ENCODE measurements around the gene GIGYF1. TPM values are rescaled to one million over a fixed set of nuclear protein-coding genes. Genes with fewer than 3 reads are reported as not detected.
"Not testable (repeated sequence)": the region's sequence is repeated elsewhere in the genome, so short reads cannot be mapped to it uniquely, and the experiment has no call there.

The GIGYF1 gene
- total RNA-seq, 2 donors from 2014 or later: 28.5 to 72.1 TPM

DNA sequence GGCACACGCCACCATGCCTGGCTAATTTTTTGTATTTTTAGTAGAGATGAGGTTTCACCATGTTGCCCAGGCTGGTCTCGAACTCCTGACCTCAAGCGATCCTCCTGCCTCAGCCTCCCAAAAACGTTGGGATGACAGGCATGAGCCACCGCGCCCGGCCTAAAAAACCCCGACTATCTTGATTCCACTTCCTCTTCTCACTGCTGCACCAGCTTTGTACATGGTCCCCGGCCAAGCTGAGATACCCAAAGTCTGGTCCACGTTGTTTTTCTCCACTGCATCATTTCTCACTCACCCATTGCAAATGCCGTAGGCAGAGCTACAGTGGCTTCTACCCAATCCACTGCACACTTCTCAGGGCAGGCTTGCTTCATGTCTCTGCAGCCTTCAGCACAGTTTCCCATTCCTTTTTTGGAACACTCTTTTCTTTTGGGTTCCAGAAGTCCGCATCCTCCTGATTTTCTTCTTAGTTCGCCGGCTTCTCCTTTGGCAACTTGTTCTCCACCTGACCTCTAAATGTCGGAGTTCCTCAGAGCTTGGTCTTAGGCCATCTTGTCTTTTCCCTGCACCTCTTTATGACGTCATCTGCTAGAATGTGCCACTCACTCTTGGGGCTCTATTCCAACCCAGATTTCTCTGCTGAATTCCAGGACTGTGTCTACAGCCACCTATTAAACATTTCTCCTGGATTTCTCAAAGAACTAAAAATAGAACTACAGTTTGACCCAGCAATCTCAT is 26.6 kb downstream of the GIGYF1 start:
- H3K9me3 Mint-ChIP-seq: no peaks in the 10 kb centered on the region
- no peaks in the 10 kb centered on the region for H3K36me3 Mint-ChIP-seq
- H3K4me3 Mint-ChIP-seq: no peak overlapping the region
- peaks cover 0 to 8% of the 10 kb centered on the region in 2 donors for H3K27me3 Mint-ChIP-seq
- ATAC-seq: no peak
- H3K27ac Mint-ChIP-seq: no peak overlapping the region
- DNase-seq (ENCODE audit: low spot score): peak; percentile 29
- H3K4me1 Mint-ChIP-seq (ENCODE audit: low read depth in 2 of 2): no peaks in the 10 kb centered on the region

DNA sequence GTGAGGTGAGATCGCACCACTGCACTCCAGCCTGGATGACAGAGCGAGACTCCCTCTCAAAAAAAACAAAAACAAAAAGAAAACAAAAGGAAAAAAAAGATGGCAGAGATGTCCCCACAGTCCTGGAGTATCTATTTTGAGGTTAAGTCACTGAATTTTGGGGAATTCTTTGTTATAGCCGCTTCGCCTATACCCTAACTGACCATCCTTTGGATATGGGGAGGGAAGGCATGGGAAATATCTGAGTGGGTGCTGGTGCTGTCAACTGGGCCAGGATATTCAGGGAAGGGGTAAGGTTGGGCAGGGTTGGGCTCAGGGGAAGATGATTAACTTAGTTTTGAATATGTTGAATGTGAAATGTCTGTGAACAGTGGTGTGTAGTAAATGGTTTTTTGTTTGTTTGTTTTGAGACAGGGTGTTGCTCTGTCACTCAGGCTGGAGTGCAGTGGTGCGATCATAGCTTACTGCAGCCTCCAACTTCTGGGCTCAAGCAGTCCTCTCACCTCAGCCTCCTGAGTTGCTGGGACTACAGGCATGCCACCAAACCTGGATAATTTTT is 28.8 kb downstream of the GIGYF1 start:
- Mint-ChIP-seq H3K4me1 (ENCODE audit: low read depth in 2 of 2) (no peaks in the 10 kb centered on the region), H3K4me3 (no peak overlapping the region), H3K36me3 (no peaks in the 10 kb centered on the region), H3K27me3 (peaks cover 0 to 8% of the 10 kb centered on the region in 2 donors), H3K27ac (no peak overlapping the region), H3K9me3 (no peaks in the 10 kb centered on the region)
- ATAC-seq (no peak), DNase-seq (ENCODE audit: low spot score) (peak; percentile 22)

DNA sequence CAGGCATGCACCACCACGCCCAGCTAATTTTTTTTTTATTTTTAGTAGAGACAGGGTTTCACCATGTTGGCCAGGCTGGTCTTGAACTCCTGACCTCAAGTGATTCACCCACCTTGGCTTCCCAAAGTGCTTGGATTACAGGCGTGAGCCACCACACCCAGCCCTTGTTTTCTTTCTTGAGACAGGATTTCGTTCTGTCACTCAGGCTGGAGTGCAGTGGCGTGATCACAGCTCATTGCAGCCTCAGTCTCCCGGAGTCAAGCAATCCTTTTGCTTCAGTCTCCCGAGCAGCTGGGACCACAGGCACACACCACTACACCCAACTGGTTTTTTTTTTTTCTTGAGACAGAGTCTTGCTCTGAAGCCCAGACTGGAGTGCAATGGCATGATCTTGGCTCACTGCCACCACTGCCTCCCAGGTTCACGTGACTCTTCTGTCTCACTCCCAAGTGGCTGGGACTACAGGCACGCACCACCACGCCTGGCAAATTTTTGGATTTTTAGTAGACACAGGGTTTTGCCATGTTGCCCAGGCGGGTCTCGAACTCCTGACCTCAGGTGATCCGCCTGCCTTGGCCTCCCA is 31.8 kb downstream of the GIGYF1 start:
- H3K27ac Mint-ChIP-seq; ATAC-seq; H3K27me3 Mint-ChIP-seq; H3K4me3 Mint-ChIP-seq; H3K36me3 Mint-ChIP-seq; H3K9me3 Mint-ChIP-seq; H3K4me1 Mint-ChIP-seq (ENCODE audit: low read depth in 2 of 2): not testable (repeated sequence)
- peak; percentile 12 for DNase-seq (ENCODE audit: low spot score)

DNA sequence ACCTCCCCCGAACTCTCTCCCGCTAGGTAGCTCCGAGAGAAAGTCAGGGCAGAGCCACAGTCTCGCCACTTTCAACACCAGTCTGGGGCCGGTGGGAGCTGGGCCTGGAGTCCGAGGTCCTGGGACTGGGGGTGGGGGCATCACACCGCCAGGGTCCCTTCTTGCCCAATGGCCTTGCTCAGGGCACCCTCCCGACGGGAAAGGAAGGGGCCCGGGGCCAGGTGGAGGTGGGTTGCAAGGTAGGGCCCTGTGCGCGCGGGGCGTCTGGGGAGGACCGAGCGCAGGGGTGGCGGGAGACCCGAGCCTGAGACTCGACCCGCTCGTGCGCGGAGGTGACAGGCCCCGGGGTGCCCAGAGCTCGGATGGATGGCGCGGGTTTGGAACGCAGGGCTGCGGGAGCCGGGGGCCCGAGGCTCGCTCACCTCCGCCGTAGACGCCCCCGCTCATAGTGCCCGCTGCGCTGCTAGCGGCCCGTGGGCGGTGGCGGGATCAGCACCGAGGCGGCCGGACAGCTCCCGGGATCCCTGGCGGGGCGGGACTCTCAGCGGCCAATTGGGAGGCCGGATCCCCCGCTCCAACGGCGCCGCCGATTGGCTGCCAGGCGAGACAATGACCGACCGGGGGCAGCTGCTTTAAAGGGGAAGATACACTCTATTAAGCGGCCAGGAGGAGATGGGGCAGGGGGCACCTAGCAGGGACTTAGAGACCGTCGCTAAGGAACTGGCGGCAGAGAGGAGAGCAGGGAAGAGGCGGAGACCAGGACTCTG is 38.0 kb downstream of the GIGYF1 start, which contains the start of gene ACTL6B:
Gene ACTL6B, minus strand, starts transcription at position 541 of the 767 bp plus-strand sequence. Its CDS starts 94 bp downstream, at position 447.
- peaks cover 6 to 10% of the 10 kb centered on the region in 2 donors for H3K4me1 Mint-ChIP-seq (ENCODE audit: low read depth in 2 of 2)
- peaks cover 21 to 30% of the 10 kb centered on the region in 2 donors for H3K27me3 Mint-ChIP-seq

DNA sequence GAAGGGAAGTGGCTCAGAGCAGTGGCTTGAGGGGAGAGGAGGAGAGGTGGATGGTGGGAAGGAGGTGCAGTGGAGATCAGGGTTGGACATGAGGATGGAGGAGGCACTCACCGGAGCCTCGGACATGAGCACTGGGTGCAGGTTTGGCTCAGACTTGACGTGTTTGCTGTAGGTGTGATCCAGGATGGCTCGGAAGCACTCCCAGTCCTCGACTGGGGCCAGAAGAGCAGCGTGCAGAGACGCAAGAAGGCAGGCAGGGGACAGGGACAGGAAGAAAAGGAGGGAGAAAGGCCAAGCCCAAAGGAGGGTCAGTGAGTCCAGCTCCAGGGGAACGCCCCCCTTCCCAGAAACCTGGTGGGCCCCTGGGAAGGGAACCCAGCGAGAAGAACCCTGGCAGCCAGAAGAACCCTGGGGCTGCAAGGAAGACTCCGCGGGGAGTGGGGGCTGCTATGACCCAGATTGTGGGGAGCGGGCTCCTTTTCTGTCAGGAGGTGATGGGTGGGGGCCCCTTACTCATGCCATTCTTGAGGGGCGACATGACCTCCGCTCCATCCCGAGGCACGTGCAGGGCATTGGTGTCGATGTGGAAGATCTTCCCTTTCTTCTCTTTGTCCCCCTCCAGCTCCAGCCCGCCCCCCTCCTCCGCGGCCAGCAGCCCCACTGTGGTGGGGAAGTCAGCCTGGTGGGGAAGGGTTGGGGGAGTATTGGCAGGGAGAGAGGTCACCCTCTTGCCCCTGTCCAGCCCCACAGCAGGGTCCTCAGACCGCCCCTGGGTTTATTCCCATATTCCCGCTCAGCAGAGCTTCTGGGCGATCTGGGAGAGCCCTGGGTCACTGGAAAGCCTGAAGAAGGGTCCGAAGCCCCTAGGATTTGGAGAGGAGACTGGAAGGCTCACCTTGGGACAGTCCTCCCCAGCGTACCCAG is 38.9 kb downstream of the GIGYF1 start:
- Mint-ChIP-seq H3K9me3 (no peaks in the 10 kb centered on the region), H3K27me3 (peaks cover 23 to 38% of the 10 kb centered on the region in 2 donors), H3K4me3 (no peak overlapping the region), H3K36me3 (peaks cover 5% of the 10 kb centered on the region), H3K4me1 (ENCODE audit: low read depth in 2 of 2) (peaks cover 6 to 10% of the 10 kb centered on the region in 2 donors), H3K27ac (no peak overlapping the region)
- peak; percentile 55 for DNase-seq (ENCODE audit: low spot score)
- ATAC-seq: no peak

More for the DNA sequence above, 38.0 kb downstream of the GIGYF1 start, which contains the start of gene ACTL6B:
- peak within 1 kb of the TSS in 1 of 2 donors; percentile 28 for H3K27ac Mint-ChIP-seq
- H3K36me3 Mint-ChIP-seq: peaks cover 5% of the 10 kb centered on the region
- H3K4me3 Mint-ChIP-seq: no peak within 1 kb of the TSS
- peak; percentile 60 to 86 for ATAC-seq
- no peaks in the 10 kb centered on the region for H3K9me3 Mint-ChIP-seq
- peak; percentile 74 for DNase-seq (ENCODE audit: low spot score)

DNA sequence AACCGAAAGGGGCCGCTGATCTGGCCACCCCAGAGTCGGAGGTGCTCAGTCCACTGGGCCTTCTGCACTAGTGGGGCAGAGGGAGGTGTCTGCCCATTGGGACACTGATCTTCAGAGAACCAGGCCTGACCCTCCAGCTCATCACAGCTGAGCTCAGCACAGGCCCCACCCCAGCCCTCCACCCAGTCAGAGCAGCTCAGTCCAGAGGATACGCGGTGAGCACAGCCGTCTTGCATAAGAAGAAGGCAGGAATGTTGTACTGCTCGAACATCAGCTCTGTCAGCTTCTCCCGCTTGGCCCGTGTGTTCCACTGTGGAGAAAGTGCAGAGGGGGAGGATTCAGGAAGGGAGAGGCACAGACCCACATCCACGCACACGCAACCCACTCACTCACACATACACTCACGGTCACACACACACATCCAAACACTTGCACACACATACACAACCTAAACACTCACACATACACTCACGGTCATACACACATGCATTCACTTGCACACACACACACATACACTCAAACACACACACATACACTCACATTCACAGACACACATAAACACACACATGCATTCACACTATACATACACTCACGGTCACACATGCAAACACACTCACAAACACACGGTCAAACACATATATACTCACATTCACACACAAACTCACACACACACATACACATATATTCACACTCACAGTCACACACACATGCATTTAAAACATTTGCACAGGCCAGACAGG is 44.1 kb downstream of the GIGYF1 start:
- H3K27me3 Mint-ChIP-seq: peaks cover 22 to 27% of the 10 kb centered on the region in 2 donors
- DNase-seq (ENCODE audit: low spot score) (peak; percentile 55), ATAC-seq (peak in 1 of 2 donors; percentile 11)
- no peak overlapping the region for H3K27ac Mint-ChIP-seq
- peaks cover 4 to 5% of the 10 kb centered on the region in 2 donors for H3K4me1 Mint-ChIP-seq (ENCODE audit: low read depth in 2 of 2)
- H3K9me3 Mint-ChIP-seq: no peaks in the 10 kb centered on the region
- no peak overlapping the region for H3K4me3 Mint-ChIP-seq
- H3K36me3 Mint-ChIP-seq: peaks cover 5% of the 10 kb centered on the region

DNA sequence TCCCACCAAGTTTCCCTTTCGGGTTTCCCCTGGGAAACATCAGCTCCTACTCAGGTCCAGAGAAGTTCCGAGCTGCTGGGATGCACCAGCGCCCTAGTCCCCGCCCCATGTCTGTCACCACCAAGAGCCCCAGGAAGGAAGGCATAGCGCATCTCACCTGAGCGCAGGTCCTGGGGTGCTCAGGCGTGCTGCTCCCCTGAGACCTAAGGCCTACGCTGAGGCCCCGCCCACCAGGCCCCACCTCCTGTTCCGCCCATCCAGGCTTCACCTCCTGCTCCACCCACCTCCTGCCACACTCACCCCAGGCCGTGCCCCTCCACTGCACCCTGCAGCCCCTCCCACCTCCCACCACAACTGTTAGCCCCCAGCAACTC is 51.5 kb downstream of the GIGYF1 start:
- Mint-ChIP-seq H3K27me3 (peaks cover 0 to 9% of the 10 kb centered on the region in 2 donors), H3K27ac (no peak overlapping the region), H3K9me3 (no peaks in the 10 kb centered on the region), H3K4me3 (no peak overlapping the region), H3K36me3 (no peaks in the 10 kb centered on the region), H3K4me1 (ENCODE audit: low read depth in 2 of 2) (no peaks in the 10 kb centered on the region)
- peak; percentile 43 to 53 for ATAC-seq
- DNase-seq (ENCODE audit: low spot score): peak; percentile 37

DNA sequence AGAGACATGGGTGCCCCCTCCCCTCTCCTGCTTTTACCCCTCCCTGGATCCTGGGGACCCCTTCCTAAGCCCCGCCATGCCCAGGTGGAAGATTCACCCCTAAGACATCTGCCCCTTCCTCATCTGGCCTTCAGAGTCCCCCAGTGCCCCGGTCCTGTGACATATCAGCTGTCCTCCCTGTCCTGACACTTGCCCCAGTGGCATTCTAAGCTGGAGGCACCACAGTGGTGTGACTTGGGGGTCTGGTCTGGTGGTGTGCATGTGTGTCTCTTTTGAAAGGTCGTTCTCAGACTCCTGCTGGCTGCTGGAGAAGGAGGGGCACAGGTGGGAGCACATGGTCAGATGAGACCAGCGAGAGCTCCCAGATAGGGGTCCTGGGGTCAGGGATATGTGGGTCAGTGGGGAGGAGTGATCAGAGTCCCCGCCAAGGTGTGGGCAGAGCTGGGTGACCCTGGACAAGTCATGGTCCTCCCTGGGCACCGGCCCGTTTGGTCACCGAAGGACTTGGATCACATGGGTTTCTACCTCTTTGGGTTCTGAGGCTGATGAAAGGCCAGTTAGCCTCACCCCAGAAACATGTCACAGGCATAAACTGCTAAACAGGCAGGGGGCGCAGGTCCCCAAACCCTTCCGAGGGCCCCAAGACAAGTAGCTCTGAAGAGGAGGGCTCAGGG is 52.1 kb downstream of the GIGYF1 start:
- ATAC-seq (no peak), DNase-seq (ENCODE audit: low spot score) (peak; percentile 50)
- no peak overlapping the region for H3K27ac Mint-ChIP-seq
- H3K4me1 Mint-ChIP-seq (ENCODE audit: low read depth in 2 of 2): no peaks in the 10 kb centered on the region
- no peaks in the 10 kb centered on the region for H3K36me3 Mint-ChIP-seq
- H3K4me3 Mint-ChIP-seq: no peak overlapping the region
- no peaks in the 10 kb centered on the region for H3K9me3 Mint-ChIP-seq
- peaks cover 0 to 9% of the 10 kb centered on the region in 2 donors for H3K27me3 Mint-ChIP-seq

DNA sequence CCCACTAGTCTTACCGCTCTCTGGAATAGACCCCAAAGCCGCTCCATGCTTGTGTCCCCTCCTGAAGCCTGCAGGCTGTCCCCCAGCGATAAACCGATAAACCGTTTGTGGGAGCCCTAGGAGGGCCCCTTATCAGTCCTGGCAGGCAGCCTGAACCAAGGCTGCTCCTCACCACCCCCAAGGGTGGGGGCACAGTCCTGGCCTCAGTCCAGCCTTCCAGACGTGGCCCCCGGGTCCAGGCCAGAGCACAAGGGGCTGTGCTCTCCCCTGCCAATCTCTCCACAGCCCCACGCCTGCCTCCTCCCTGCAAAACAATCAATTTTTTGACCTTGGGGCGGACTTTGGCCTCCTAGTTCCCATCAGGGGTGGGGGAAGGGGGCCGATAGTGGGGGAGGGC is 52.6 kb downstream of the GIGYF1 start, which contains the start of gene TFR2:
Gene TFR2, minus strand, starts transcription at position 90 of the 397 bp plus-strand sequence. Its CDS starts 43 bp downstream, at position 47.
- peaks cover 0 to 9% of the 10 kb centered on the region in 2 donors for H3K27me3 Mint-ChIP-seq
- DNase-seq (ENCODE audit: low spot score) (peak; percentile 28), ATAC-seq (no peak)
- H3K9me3 Mint-ChIP-seq: no peaks in the 10 kb centered on the region
- no peak within 1 kb of the TSS for H3K4me3 Mint-ChIP-seq
- H3K36me3 Mint-ChIP-seq: no peaks in the 10 kb centered on the region
- no peaks in the 10 kb centered on the region for H3K4me1 Mint-ChIP-seq (ENCODE audit: low read depth in 2 of 2)
- no peak within 1 kb of the TSS for H3K27ac Mint-ChIP-seq

DNA sequence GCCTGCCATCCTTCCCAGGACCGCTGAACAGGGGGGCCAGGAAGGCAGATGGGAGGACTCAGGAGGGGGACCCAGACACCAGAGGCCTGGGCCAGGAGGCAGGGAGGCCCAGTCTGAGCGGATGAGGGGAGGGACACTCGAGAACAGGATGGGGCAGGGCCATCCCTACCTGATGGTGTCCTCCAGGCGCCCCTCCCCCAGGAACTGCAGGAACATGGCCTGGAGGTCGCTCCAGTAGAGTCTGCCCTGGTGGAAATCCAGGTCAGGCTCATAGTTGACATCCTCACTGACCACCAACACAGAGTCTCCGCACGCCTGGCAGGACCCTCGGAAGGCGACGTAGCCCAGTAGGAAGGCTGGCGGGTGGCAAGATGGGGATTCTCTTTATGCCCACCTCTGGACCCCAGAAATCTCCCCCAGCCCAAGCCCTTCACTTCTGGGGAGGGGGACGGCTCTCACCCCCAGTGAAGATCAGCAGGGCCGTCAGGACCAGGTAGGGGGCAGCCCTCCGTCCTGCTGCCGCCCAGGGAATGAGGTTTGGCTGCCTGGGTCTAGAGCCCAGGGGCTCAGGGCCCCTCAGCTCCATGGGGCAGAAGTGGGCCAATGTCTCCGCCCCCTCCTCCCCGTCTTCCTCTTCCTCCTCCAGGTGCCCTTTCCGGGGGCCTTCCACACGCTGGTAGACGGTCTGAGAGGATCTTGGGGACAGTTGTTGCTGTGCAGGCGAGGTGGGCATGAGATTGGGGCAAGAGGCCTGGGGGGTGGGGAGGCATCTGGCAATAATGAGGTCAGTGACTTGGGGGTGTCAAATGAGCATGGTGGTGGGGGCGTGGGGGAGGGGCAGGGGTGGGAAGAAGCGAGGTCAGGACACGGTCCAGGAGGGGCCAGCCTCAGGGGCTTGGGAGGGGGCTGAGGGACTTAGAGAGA is 53.3 kb downstream of the GIGYF1 start:
- DNase-seq (ENCODE audit: low spot score) (peak; percentile 38), ATAC-seq (peak in 1 of 2 donors; percentile 40)
- Mint-ChIP-seq H3K4me3 (no peak overlapping the region), H3K4me1 (ENCODE audit: low read depth in 2 of 2) (no peaks in the 10 kb centered on the region), H3K36me3 (no peaks in the 10 kb centered on the region), H3K27me3 (peaks cover 0 to 9% of the 10 kb centered on the region in 2 donors), H3K9me3 (no peaks in the 10 kb centered on the region), H3K27ac (no peak overlapping the region)

DNA sequence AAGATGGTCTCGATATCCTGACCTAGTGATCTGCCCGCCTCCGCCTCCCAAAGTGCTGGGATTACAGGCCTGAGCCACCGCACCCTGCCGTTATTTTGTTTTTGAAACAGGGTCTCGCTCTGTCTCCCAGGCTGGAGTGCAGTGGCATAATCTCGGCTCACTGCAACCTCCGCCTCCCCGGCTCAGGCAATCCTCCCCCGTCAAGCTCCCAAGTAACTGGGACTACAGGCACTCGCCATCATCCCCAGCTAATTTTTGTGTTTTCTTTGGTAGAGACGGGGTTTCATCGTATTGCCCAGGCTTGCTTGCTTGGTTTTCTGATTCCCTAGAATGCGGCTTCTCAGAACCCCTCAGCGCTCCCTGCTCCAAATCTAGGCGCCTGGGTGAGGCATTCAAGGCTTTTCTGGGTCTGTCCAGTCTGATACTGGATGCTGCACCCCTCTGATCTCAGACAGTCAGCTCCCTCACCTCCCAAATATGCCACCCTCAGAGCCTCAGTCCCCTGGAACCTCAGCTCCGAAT is 54.0 kb downstream of the GIGYF1 start:
- DNase-seq (ENCODE audit: low spot score) (no peak), ATAC-seq (no peak)
- Mint-ChIP-seq H3K4me3 (no peak overlapping the region), H3K9me3 (no peaks in the 10 kb centered on the region), H3K27ac (no peak overlapping the region), H3K27me3 (peaks cover 0 to 4% of the 10 kb centered on the region in 2 donors), H3K4me1 (ENCODE audit: low read depth in 2 of 2) (no peaks in the 10 kb centered on the region), H3K36me3 (no peaks in the 10 kb centered on the region)

Data from natural killer cell treated with Interleukin-12 subunit alpha and Interleukin-12 subunit beta and Interleukin-15 and Interleukin-18, amount 100 ng/mL, for 72 hours (primary cell).